NCI-H774 (cell line): Measurements from ENCODE around the gene PAM.
"Not testable (repeated sequence)": the region's sequence is repeated elsewhere in the genome, so short reads cannot be mapped to it uniquely, and the experiment has no call there.

ENCODE experiments used
- DNase-seq: peaks from one replicate; lab custom pipeline; 2025; lab: John Stamatoyannopoulos, UW

Gene PAM

DNA sequence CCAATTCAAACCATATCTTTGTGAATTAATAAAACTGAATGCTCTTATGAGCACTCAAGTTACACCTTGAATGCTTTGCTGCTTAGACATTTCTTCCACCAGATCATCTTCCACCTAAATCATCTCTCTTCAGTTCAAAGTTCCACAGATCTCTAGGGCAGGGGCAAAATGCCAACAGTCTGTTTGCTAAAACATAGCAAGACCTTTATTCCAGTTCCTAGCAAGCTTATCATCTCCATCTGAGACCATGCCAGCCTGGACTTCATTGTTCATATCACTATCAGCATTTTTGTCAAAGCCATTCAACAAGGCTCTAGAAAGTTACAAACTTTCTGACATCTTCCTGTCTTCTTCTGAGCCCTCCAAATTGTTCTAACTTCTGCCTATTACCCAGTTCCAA, 245.0 kb downstream of the PAM start:
- no peak for DNase-seq

DNA sequence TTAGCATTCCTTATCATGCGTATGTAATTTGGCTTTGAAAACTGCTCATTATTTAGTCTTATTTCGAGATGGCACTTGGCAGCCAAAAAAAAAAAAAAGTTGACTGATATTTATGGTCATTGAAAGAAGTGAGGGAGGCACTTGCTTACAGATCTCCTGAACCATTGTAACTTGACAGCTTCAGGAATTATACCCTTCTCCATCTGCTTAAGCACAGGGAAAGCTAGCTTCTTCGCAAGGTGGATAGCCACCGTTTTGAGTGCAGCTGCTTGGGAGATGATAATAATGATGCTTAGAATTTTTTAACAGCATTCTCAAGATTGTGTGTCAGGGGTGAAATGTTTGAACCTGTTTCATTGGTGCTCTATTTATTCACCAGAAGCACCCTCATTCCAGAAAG, 248.8 kb downstream of the PAM start:
- DNase-seq, result no peak

DNA sequence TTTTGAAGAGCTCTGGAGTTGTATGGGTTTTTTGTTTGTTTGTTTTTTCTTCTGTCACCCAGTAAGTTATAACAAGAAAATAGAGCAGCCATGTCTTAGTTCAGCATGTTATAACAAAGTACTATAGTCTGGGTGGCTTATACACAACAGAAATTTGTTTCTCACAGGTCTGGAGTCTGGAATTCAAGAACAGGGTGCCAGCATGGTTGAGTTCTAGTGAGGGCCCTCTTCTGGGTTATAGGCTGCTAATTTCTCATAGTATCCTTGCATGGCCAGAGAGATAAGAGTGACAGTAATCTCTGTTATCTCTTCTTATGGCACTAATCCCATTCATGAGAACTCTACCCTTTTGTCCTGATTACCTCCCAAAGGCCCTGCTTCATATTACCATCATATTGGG, 250.2 kb downstream of the PAM start:
- DNase-seq, result no peak

DNA sequence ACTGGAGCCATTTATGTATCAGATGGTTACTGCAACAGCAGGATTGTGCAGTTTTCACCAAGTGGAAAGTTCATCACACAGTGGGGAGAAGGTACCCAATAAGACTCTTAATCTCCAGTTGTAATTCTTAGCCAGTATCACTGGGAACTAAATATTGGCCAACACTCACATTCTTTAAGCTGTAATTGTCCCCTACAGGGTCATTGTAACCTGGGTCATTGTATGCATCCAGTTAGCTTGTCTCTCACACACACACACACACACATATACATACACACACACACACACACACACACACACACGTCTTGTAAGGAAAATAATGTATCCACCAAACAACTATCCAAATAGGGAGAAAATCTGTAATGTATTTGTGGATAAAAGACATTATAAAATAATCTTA, 251.8 kb downstream of the PAM start:
- no peak for DNase-seq

DNA sequence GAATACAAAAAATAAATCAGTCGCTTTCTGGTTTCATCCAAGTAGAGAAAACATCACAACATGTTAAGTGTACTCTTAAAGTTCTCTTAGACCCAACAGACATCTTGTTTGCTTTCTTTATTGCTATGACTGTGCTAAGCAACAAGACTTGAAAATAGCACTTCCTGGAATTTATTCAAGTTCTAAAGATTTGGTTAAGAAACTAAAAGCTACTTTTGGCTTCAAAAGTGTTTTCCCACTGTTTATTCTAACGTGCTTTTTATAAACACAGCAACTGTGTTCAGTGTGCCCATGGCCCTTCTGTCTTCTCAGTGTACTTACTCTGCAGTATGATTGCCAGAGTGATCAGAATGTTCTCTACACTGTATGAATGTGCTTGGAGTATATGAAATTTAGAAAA, 255.1 kb downstream of the PAM start:
- no peak for DNase-seq

DNA sequence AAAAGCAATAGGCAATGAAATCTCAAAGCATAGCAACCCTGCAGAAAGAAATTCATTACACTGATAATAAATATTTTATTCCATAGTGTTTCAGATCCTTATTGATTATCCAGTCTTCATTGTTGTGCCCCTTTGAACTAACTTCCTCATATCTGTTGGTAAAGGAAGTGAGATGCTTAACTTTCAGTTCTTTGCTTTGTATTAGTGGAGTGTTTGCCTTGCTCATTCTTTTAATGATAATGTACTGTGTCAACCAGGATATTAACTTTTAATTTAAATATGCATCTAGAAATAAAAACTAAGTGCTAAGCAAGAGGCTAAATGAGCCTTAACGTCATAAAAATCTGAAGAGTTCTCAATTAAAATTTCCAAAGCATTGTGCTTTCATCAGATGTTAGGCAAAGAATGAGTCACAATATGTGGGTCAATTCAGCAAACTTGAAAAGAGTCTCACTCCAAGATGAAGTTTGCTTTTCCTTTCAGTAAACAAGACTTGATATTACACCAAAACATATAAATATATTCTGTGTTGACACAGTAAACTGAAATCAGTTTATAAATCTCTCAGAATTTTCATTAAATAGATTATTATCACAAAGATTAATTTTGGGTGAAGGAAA, 258.9 kb downstream of the PAM start:
- DNase-seq, result peak; percentile 24

DNA sequence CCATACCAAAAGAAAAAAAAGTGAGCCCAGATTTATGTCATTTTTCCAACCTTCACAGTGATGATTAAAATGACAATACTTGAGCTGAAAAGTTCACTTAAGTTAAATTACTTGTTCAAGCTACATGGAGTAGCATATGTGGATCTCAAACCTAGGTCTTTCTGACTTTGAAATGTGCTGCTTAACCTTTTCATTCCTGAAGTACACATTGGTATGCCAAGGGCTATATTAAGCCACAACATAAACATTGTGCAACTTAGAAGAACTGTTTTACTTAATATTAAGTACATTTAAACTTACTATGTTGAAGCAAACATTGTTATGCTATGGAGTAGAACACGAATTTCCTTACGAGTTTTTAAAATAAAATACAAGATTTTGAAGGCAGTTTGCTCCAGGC, 259.9 kb downstream of the PAM start:
- DNase-seq, result no peak

DNA sequence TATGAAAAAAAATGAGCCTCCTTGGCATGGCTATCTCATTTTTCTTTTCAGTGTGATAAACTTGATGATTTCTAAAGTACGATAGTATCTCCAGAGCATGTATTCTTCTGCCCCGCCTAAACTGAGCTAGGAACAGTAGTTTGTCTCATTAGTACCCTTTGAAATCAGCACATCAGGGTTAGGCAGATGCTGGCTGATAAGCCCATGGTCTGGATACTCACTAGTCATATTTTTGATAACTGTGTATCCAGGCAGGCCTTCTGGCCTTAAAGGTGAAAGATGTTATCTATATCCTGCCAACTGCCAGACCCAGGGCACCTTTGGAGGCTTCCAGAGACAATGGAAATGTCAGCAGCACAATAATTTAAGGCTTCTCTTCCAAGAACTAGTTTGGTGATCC, 261.1 kb downstream of the PAM start:
- no peak for DNase-seq

DNA sequence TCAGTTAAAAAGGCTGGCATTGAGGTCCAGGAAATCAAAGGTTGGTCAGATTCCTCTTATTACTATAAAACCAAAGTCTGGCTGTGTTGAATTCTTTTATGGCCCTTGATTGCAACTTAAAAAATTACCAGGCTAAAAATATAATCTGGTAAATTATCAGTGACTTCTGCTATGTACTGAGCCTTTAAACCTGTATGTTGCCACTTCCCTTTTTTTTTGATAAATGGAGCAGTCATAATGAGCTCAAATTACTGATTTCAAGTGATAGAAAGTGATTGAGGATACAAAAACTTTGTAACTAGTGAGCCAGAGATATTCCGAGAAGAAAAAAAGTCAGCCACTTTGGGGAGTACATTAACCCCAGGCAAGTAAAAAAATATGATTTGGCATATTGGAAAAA, 264.7 kb downstream of the PAM start:
- DNase-seq, result no peak

DNA sequence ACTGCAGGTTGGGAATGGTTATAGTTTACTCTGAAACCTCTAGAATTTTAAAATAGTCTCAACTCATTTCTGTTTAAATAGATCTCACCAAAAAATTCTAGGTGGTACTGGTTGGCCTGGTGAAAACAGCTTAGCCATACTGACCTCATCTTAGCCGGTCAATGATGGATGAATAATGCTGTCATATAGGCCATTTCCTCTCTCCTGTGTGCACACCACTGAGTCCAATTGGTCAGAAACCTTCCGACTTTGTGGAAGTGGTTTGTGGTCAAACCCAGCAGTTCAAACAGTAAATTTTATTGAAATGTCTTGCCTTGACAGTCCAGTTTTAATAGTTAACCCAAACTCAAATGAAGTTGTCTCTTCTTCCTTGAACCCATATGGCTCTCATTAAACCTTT, 266.2 kb downstream of the PAM start:
- DNase-seq, result no peak

DNA sequence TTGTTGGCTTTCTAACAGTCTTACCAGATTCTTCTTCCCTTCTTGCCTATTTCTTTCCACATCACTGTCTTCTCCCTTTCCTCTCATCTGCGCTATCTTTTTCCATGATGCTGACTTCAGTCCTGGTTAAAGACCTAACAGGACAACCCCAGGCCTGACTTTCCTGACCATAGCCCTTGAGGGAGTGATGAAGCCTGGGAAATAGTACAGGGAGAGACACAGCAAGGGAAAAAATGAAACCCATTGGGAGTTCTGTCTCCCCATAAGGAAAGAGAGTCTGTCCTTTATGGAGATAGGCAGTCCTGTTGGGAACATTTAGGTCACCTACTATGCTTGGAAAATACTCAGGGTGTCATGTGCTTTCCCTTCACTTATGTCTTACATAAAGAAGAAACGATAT, 272.2 kb downstream of the PAM start:
- DNase-seq, result no peak

DNA sequence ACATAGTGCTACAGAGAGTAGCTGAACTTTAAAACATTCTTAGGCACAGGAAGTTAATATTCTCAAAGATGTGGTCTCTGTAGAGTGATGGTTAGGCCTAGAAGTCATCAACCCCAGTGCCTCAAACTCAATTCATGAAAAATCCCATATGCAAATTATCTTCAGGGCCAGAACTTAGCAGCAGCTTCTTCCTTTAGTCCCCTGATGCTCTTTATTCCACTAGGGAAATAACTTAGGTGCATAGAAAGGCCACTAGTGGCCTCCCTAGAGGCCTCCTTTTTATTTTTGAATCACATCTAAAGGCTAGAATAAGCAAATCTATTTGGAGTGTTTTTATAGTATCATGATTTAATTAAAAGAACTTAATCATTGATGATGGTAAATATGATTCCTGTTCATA, 276.5 kb downstream of the PAM start:
- DNase-seq, result no peak

DNA sequence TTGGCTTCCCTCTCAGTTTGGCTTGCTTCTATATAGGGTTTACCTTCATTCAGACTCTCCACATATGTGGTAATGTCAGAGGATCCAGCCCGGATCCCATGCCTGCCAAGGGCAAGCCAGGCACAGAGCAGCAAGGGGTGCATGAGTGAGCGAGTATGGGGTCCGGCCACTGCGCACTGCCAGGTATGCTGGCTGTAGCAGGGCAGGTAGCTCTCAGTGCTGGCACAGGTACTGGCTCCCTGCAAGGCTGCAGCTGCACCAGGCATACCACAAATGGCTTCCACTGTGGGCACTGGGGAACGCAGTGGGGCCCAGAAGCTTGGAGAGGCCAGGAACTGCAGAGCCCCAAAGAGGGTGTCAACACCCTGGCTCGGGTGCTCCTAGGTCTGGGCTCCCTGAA, 278.6 kb downstream of the PAM start:
- no peak for DNase-seq

DNA sequence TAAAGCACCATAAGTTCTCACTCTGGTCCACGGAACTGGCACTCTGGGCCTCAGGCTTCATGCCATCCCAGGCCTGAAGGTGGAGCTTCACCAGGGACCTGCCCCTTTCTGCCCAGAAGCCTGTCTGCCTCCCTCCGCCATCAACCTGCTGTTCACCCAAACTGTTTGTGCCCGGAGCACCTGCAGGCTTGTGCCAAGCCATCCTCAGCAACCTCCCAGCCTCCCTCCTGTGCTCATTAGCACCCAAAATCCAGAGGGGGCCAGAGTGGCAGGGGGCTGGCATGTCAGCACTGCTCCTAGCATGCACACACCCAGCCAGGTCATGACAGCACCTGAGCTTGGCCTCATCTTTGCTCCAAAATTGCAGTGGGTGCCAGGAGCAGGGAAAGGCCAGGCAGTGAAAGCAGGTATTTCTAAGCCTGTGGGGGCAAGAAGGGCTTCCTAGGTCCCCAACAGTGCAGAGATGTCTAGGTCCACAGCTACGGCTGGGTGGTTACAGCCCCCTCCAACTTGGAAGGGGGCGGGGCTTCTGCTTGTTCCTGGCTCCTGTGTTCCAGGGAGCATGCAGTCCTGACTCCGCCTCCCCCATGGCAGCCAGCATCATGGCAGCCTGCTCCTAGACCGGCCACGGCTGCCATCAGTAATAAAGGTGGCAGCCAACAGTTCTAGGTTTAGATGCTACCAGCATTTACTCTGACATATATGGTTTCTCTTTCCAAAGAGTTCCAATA, 279.7 kb downstream of the PAM start:
- no peak for DNase-seq

DNA sequence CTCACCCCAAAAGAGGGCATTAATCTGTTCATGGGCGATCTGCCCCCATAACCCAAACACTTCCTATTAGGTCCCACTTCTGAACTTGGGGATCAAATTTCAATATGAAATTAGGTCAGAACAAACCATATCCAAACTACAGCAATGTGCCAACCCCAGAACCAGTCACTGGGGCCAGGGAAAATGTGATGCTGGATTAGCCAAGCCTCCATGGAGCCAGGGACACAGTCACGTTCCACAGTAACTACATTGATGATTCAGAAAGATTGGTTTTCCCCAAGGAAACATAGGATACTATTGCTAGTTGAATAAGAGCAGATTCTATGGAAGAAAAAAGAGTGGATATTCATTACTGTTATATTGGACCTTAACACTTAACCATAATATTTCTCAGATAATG, 280.6 kb downstream of the PAM start:
- DNase-seq, result no peak

DNA sequence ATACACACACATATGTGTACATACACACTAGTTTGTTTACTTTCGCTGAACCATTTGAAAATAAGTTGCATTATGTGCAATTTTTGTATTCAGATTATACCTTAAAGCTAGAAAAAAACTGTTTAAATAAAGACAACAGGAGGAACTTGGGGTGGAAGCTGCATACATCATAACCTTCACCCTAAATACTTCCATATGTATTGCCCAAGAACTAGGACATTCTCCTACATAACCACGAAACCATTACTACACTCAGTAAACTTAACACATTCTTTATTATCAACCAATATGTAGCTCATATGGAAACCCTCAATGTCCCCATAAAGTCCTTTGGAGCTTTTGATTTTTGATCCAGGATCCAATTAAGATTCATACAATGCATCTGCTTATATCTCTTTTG, 281.5 kb downstream of the PAM start:
- DNase-seq, result no peak

DNA sequence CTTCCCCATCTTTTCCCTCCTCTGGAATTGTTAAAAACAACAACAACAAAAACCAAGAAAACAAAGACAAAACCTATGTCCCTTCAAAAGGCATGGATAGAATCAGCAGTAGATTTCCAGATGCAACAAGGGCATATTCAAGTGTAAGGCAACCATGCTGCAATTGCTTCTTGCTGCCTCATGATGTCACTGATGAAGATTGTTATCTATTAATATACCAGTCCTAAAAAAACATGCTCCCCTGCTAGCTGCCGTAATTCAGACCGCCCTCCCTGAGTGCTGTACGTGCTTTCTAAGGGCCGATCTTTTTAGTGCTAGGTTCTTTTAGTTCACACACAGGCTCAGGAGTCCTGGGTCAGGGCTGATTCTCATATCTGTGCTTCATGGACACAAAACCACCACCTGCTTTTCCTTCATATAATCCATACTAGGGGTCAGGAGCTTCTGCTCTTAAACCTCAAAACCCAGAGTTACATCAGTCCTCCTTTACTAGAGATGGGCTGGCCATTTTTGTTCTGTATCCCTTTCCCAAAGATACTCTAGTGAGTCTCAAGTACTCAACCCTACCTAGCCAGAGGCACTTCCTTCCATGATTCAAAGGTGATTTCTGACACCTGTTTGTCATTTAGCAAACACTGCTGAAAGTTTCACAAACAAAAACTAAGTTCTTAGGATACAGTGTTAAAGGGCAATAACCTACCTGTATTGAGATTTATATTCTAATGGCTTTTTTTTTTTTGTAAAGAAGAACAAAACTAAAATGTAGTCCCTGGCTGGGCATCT, 282.8 kb downstream of the PAM start:
- DNase-seq, result no peak

DNA sequence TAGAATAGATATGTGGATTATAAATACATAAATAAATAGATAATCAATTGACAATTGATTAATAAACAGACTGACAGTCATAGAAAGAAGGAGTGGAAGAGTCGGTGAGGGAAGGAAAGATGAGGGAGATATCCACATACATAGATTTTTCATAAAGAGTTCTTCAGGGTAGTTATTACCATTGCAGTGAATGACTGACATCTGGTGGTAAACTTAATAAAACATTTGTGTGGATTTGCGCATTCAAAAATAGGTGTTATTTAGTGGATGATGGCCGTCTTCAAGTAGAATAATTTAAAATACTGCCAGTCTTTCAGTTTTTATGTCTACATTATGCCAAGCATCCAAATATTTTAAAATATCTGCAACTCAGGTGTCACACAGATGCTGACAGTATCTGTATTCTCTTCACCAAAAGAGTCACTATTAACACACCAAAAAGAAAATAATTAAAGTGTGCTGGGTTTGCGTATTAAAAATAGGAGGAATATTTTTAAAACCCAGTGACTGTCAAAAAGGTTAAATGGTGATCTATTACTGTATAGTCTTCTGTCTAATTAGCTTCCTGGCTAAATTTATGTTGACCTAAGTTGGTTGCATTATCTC, 286.1 kb downstream of the PAM start:
- DNase-seq, result peak; percentile 59

DNA sequence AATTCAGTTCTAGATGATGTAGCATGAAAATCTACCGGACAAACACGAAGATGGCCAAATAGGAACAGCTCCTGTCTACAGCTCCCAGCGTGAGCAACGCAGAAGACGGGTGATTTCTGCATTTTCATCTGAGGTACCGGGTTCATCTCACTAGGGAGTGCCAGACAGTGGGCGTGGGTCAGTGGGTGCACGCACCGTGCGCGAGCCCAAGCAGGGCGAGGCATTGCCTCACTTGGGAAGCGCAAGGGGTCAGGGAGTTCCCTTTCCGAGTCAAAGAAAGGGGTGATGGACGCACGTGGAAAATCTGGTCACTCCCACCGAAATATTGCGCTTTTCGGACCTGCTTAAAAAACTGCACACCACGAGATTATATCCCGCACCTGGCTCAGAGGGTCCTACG, 291.6 kb downstream of the PAM start:
- not testable (repeated sequence) for DNase-seq

DNA sequence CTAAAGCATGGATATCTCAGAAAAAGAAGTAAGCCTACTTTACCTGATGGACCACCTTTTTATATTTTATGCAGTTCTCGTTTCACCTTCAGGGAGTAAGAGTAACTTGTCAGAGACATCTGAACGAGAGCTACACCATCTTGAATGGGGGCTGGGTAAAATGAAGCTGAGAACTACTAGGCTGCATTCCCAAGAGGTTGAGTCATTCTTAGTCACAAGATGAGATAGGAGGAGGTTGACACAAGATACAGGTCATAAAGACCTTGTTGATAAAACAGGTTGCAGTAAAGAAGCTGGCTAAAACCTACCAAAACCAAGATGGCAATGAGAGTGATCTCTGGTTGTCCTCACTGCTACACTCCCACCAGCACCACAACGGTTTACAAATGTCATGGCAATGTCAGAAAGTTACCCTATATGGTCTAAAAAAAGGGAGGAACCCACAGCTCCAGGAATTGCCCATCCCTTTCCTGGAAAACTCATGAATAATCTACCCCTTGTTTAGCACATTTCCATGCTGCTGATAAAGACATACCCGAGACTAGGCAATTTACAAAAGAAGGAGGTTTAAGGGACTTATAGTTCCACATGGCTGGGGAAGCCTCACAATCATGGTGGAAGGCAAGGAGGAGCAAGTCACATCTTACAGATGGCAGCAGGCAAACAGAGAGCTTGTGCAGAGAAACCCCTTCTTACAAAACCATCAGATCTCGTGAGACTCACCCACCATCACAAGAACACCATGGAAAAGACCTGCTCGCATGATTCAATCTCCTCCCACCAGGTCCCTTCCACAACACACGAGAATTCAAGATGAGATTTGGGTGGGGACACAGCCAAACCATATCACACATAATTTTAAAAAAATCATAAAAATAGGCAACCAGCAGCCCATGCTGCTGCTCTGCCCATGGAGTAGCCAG, 302.4 kb downstream of the PAM start:
- DNase-seq, result no peak

DNA sequence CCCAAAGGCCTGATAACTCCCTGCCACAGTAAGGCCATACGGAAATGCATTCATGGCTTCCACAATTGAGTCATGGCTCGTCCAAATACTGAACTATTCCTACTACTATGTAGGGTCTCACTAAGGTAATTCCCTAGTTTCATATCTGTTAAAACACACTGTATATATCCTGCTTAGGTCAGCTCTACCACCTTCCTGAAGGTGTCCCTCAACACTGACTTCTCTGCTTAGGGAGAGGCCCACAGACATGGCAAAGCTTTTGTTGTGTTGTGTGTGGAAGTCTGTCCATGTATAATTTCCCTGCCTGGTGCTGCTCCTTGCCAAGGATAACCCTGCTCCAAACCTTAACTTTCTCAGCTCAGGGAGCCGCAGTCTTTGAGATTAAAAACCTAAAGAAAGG, 304.4 kb downstream of the PAM start:
- DNase-seq, result no peak

DNA sequence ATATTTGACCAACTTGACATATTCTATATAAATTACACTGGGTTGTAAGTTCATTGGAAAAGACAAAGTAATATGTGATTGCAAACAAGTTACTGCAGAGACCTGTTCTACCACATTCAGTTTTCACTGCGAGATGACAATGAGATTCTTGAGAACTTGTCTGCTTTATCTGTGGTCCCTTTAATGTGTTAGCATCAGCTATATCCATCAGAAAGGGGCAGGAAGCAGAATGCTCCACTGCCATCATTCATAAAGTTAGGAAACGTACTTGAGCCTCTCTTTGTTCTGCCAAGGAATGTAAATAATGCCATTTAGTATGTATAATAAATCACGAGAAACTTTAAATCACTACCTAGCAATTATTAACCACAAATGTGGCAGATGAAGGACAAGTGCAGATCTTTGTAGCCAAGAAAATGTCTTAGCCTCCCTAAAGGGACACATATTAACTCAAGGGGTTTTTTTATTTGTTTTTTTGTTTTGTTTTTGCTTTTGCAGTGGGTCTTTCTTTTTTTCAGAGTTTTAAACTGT, 305.4 kb downstream of the PAM start:
- no peak for DNase-seq
